HEK293 (cell line): ENCODE measurements around the gene TMEM171.

ENCODE experiments used
- CTCF ChIA-PET: fragments of 350-600 bp; formaldehyde crosslinking; extraction: SDS; loops from one replicate; lab custom pipeline; 2021; ENCODE audit warnings: antibody characterized with exemption; lab: Yijun Ruan, JAX
- POLR2A ChIA-PET: fragments of 300-600 bp; formaldehyde crosslinking; extraction: SDS; loops from one replicate; lab custom pipeline; 2020; ENCODE audit warnings: antibody characterized with exemption, inconsistent platforms; lab: Yijun Ruan, JAX
- H3K27ac ChIP-seq: fragments of 200-500 bp; sonication (Bioruptor generic); 2 replicates; pipeline ENCODE4 v1.5.1; 2014; ENCODE audit warnings: low read depth, low read length, control low read depth, inconsistent platforms; ENCODE audit errors: extremely low read depth
- H3K36me3 ChIP-seq, 2 experiments: fragments of 200-500 bp in 1 of 2; sonication (Bioruptor generic) in 1 of 2; 1 replicate in 1 of 2; 2 replicates in 1 of 2; pipeline ENCODE4 v1.5.1; 2014 to 2017; ENCODE audit warnings: inconsistent platforms in 2 of 2, low read length in 2 of 2; ENCODE audit not compliant: control insufficient read depth in 2 of 2, insufficient read depth in 1 of 2
- H3K4me1 ChIP-seq: fragments of 200-500 bp; sonication (Bioruptor generic); 2 replicates; pipeline ENCODE4 v1.5.1; 2014; ENCODE audit warnings: mild to moderate bottlenecking, low read length, inconsistent platforms; ENCODE audit not compliant: control insufficient read depth, insufficient read depth
- H3K4me3 ChIP-seq: 2 replicates; pipeline ENCODE4 v1.5.1; 2011; ENCODE audit warnings: low read depth, mild to moderate bottlenecking, control low read depth, low read length, moderate library complexity
- H3K9me3 ChIP-seq: fragments of 200-500 bp; sonication (Bioruptor generic); 2 replicates; pipeline ENCODE4 v1.5.1; 2014; ENCODE audit warnings: low read depth, low read length, inconsistent platforms; ENCODE audit not compliant: control insufficient read depth, insufficient read depth
- BCL11B ChIP-seq: fragments of 450-650 bp; formaldehyde crosslinking; IDR thresholded peaks from 2 replicates; pipeline ENCODE4 v1.5.1; 2016; ENCODE audit warnings: low read depth, missing biosample characterization, missing genetic modification characterization
- GLIS2 ChIP-seq: fragments of 450-650 bp; formaldehyde crosslinking; IDR thresholded peaks from 2 replicates; pipeline ENCODE4 v1.5.1; 2016; ENCODE audit warnings: missing biosample characterization, missing genetic modification characterization
- HOXD13 ChIP-seq: sonication (generic); formaldehyde crosslinking; IDR thresholded peaks from 2 replicates; pipeline ENCODE4 v1.8.0; 2022; ENCODE audit warnings: missing genetic modification reagents, borderline replicate concordance
- ZBTB21 ChIP-seq: fragments of 450-650 bp; formaldehyde crosslinking; IDR thresholded peaks from 2 replicates; pipeline ENCODE4 v1.5.1; 2017; ENCODE audit warnings: missing biosample characterization, missing genetic modification characterization
- ZBTB7A ChIP-seq: fragments of 450-650 bp; formaldehyde crosslinking; IDR thresholded peaks from 2 replicates; pipeline ENCODE4 v1.5.1; 2016; ENCODE audit warnings: low read depth, missing biosample characterization, missing genetic modification characterization
- ZNF121 ChIP-seq: fragments of 450-650 bp; formaldehyde crosslinking; IDR thresholded peaks from 2 replicates; pipeline ENCODE4 v1.5.1; 2016; ENCODE audit warnings: missing biosample characterization, missing genetic modification characterization
- ZNF16 ChIP-seq: fragments of 450-650 bp; formaldehyde crosslinking; IDR thresholded peaks from 2 replicates; pipeline ENCODE4 v1.5.1; 2016; ENCODE audit warnings: low read depth, missing biosample characterization, missing genetic modification characterization
- ZNF175 ChIP-seq: fragments of 450-650 bp; formaldehyde crosslinking; IDR thresholded peaks from 2 replicates; pipeline ENCODE4 v1.5.1; 2016; ENCODE audit warnings: missing biosample characterization, missing genetic modification characterization
- ZNF248 ChIP-seq: fragments of 450-650 bp; formaldehyde crosslinking; IDR thresholded peaks from 2 replicates; pipeline ENCODE4 v1.5.1; 2017; ENCODE audit warnings: missing biosample characterization, missing genetic modification characterization
- ZNF433 ChIP-seq: fragments of 450-650 bp; formaldehyde crosslinking; IDR thresholded peaks from 2 replicates; pipeline ENCODE4 v1.5.1; 2016; ENCODE audit warnings: missing biosample characterization, missing genetic modification characterization, low read depth
- ZNF473 ChIP-seq: fragments of 450-650 bp; formaldehyde crosslinking; IDR thresholded peaks from 2 replicates; pipeline ENCODE4 v1.5.1; 2017; ENCODE audit warnings: missing biosample characterization, missing genetic modification characterization
- ZNF529 ChIP-seq: fragments of 450-650 bp; formaldehyde crosslinking; IDR thresholded peaks from 2 replicates; pipeline ENCODE4 v1.5.1; 2017; ENCODE audit warnings: missing genetic modification characterization, missing biosample characterization; ENCODE audit not compliant: insufficient replicate concordance
- ZNF792 ChIP-seq: fragments of 450-650 bp; formaldehyde crosslinking; IDR thresholded peaks from 2 replicates; pipeline ENCODE4 v1.5.1; 2016; ENCODE audit warnings: missing biosample characterization, missing genetic modification characterization
- TF ChIP-seq, protein P1 (sequence below): fragments of 450-650 bp; formaldehyde crosslinking; IDR thresholded peaks from 2 replicates; pipeline ENCODE4 v1.5.1; 2016; ENCODE audit warnings: missing biosample characterization, missing genetic modification characterization, borderline replicate concordance
- TF ChIP-seq, protein P2 (sequence below): fragments of 450-650 bp; formaldehyde crosslinking; IDR thresholded peaks from 2 replicates; pipeline ENCODE4 v1.5.1; 2016; ENCODE audit warnings: missing biosample characterization, missing genetic modification characterization
- TF ChIP-seq, protein P3 (sequence below): fragments of 450-650 bp; formaldehyde crosslinking; IDR thresholded peaks from 2 replicates; pipeline ENCODE4 v1.5.1; 2016; ENCODE audit warnings: missing biosample characterization, missing genetic modification characterization
- TF ChIP-seq, protein P4 (sequence below): fragments of 450-650 bp; formaldehyde crosslinking; IDR thresholded peaks from 2 replicates; pipeline ENCODE4 v1.5.1; 2017; ENCODE audit warnings: missing biosample characterization, missing genetic modification characterization
- TF ChIP-seq, protein P5 (sequence below): fragments of 450-650 bp; formaldehyde crosslinking; IDR thresholded peaks from 2 replicates; pipeline ENCODE4 v1.5.1; 2017; ENCODE audit warnings: missing biosample characterization, missing genetic modification characterization

The TMEM171 gene

DNA sequence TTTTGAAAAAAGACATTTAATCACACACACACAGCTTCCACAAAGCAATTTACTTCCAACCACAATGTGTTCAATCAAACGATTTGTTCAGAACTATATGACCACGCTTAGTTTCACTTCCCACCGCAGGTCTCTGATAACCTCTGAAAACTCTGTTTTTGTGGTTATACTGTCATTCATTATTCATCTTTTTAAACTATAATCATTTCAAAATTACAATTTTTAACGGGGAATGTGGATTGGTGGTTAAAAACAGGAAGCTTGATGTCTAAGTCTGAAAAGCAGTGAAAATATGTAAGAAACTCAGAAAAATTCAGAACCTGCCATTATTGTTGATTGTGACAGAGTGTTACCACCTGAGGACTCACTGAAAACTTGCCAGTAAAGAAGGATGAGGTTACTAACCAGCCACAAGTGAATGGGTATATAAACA is 39.9 kb downstream of the TMEM171 start:
- POLR2A ChIA-PET = no interaction called here
- H3K4me1 ChIP-seq = no peaks in the 10 kb centered on the region
- TF ChIP-seq ZNF16 (tag by site-specific recombination) (no peak), ZNF792 (no peak), HOXD13 (CRISPR knock-in tag) (no peak), ZNF175 (no peak), ZNF121 (tag by site-specific recombination) (no peak), BCL11B (no peak), ZBTB7A (tag by site-specific recombination) (no peak), ZNF248 (tag by site-specific recombination) (no peak), ZNF529 (tag by site-specific recombination) (no peak), ZBTB21 (tag by site-specific recombination) (no peak), GLIS2 (tag by site-specific recombination) (no peak)
- TF ChIP-seq, protein P1, sequence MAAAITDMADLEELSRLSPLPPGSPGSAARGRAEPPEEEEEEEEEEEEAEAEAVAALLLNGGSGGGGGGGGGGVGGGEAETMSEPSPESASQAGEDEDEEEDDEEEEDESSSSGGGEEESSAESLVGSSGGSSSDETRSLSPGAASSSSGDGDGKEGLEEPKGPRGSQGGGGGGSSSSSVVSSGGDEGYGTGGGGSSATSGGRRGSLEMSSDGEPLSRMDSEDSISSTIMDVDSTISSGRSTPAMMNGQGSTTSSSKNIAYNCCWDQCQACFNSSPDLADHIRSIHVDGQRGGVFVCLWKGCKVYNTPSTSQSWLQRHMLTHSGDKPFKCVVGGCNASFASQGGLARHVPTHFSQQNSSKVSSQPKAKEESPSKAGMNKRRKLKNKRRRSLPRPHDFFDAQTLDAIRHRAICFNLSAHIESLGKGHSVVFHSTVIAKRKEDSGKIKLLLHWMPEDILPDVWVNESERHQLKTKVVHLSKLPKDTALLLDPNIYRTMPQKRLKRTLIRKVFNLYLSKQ (tag by site-specific recombination) = no peak
- TF ChIP-seq, protein P2, sequence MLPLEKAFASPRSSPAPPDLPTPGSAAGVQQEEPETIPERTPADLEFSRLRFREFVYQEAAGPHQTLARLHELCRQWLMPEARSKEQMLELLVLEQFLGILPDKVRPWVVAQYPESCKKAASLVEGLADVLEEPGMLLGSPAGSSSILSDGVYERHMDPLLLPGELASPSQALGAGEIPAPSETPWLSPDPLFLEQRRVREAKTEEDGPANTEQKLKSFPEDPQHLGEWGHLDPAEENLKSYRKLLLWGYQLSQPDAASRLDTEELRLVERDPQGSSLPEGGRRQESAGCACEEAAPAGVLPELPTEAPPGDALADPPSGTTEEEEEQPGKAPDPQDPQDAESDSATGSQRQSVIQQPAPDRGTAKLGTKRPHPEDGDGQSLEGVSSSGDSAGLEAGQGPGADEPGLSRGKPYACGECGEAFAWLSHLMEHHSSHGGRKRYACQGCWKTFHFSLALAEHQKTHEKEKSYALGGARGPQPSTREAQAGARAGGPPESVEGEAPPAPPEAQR = no peak
- TF ChIP-seq, protein P3, sequence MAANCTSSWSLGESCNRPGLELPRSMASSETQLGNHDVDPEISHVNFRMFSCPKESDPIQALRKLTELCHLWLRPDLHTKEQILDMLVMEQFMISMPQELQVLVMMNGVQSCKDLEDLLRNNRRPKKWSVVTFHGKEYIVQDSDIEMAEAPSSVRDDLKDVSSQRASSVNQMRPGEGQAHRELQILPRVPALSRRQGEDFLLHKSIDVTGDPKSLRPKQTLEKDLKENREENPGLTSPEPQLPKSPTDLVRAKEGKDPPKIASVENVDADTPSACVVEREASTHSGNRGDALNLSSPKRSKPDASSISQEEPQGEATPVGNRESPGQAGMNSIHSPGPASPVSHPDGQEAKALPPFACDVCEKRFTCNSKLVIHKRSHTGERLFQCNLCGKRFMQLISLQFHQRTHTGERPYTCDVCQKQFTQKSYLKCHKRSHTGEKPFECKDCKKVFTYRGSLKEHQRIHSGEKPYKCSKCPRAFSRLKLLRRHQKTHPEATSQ (tag by site-specific recombination) = no peak
- TF ChIP-seq, protein P4, sequence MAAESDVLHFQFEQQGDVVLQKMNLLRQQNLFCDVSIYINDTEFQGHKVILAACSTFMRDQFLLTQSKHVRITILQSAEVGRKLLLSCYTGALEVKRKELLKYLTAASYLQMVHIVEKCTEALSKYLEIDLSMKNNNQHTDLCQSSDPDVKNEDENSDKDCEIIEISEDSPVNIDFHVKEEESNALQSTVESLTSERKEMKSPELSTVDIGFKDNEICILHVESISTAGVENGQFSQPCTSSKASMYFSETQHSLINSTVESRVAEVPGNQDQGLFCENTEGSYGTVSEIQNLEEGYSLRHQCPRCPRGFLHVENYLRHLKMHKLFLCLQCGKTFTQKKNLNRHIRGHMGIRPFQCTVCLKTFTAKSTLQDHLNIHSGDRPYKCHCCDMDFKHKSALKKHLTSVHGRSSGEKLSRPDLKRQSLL (tag by site-specific recombination) = no peak
- TF ChIP-seq, all 188 proteins: peak for 0
- Histone ChIP-seq H3K9me3 (no peaks in the 10 kb centered on the region), H3K36me3 (no peaks in the 10 kb centered on the region), H3K4me3 (no peak overlapping the region), H3K27ac (no peak overlapping the region)
- CTCF ChIA-PET = interaction anchor here (0.6 to 2.8 kb wide), 2 partner anchors 11 to 69 kb away, joined by 3 to 18 read pairs; no protein-coding TSS in a partner anchor

DNA sequence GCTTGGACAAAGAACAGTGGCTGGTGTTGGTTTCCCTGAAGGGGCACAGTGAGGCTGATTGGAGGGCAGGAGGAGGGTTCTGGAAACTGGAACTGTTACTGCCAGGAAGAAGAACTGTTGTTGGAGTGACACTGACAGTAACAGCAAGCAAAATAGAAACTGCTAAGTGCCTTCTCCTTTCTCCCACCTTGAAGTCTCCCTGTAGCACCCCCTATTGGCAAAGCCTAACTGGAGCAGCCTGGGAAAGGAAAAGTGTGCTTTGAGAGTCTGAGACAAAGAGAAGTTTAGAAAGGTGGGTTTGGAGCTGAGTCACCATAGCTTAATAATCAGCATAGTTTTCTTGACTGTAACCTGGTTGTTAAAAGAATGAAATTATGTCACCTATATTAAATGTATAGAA is 50.1 kb downstream of the TMEM171 start:
- ChIA-PET POLR2A (no interaction called here), CTCF (interaction anchor here (0.6 to 2.8 kb wide), 20 partner anchors 9 to 226 kb away, joined by 3 to 18 read pairs (median 4); no protein-coding TSS in a partner anchor)
- Histone ChIP-seq H3K27ac (no peak overlapping the region), H3K9me3 (no peaks in the 10 kb centered on the region), H3K4me3 (no peak overlapping the region), H3K36me3 (no peaks in the 10 kb centered on the region), H3K4me1 (no peaks in the 10 kb centered on the region)
- TF ChIP-seq ZNF433 (tag by site-specific recombination) = no peak
- TF ChIP-seq, protein P5, sequence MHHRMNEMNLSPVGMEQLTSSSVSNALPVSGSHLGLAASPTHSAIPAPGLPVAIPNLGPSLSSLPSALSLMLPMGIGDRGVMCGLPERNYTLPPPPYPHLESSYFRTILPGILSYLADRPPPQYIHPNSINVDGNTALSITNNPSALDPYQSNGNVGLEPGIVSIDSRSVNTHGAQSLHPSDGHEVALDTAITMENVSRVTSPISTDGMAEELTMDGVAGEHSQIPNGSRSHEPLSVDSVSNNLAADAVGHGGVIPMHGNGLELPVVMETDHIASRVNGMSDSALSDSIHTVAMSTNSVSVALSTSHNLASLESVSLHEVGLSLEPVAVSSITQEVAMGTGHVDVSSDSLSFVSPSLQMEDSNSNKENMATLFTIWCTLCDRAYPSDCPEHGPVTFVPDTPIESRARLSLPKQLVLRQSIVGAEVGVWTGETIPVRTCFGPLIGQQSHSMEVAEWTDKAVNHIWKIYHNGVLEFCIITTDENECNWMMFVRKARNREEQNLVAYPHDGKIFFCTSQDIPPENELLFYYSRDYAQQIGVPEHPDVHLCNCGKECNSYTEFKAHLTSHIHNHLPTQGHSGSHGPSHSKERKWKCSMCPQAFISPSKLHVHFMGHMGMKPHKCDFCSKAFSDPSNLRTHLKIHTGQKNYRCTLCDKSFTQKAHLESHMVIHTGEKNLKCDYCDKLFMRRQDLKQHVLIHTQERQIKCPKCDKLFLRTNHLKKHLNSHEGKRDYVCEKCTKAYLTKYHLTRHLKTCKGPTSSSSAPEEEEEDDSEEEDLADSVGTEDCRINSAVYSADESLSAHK (tag by site-specific recombination) = peak; percentile 37; the same call in 1 of the 2 replicates
- no peak for TF ChIP-seq ZNF473 (tag by site-specific recombination)
